H9 (cell line): ENCODE results near the gene KATNA1. TPM values are rescaled to one million over a fixed set of nuclear protein-coding genes. Genes with fewer than 3 reads are reported as not detected.

Experiments
- DNase-seq: peaks from one replicate; pipeline ENCODE4 v3.0.0-alpha.2; 2017
- H2AFZ ChIP-seq: one replicate; pipeline ENCODE4 v1.6.1; 2013; ENCODE audit warnings: mild to moderate bottlenecking, low read length, control low read depth, moderate library complexity
- H2AK5ac ChIP-seq: 2 replicates; pipeline ENCODE4 v1.6.1; 2013; ENCODE audit warnings: low read length, control low read depth, mixed read lengths; ENCODE audit not compliant: insufficient read length
- H2BK120ac ChIP-seq: one replicate; pipeline ENCODE4 v1.6.1; 2013; ENCODE audit warnings: low read depth, mild to moderate bottlenecking, low read length, control low read depth, inconsistent platforms; ENCODE audit not compliant: poor library complexity, severe bottlenecking
- H2BK12ac ChIP-seq: 2 replicates; pipeline ENCODE4 v1.6.1; 2013; ENCODE audit warnings: low read length, control low read depth, mixed read lengths, low read depth; ENCODE audit not compliant: insufficient read length
- H2BK15ac ChIP-seq: 2 replicates; pipeline ENCODE4 v1.6.1; 2013; ENCODE audit warnings: low read depth, low read length, control low read depth
- H2BK20ac ChIP-seq: one replicate; pipeline ENCODE4 v1.6.1; 2013; ENCODE audit warnings: low read depth, mild to moderate bottlenecking, low read length, control low read depth, inconsistent platforms; ENCODE audit not compliant: poor library complexity, severe bottlenecking
- H2BK5ac ChIP-seq: 2 replicates; pipeline ENCODE4 v1.6.1; 2013; ENCODE audit warnings: low read length, control low read depth, mixed read lengths; ENCODE audit not compliant: insufficient read length
- H3K14ac ChIP-seq: 2 replicates; pipeline ENCODE4 v1.6.1; 2013; ENCODE audit warnings: low read length, control low read depth; ENCODE audit not compliant: insufficient read depth
- H3K18ac ChIP-seq: 2 replicates; pipeline ENCODE4 v1.6.1; 2013; ENCODE audit warnings: low read depth, mild to moderate bottlenecking, mixed read lengths, low read length, control low read depth; ENCODE audit not compliant: insufficient read length
- H3K23ac ChIP-seq: 2 replicates; pipeline ENCODE4 v1.6.1; 2013; ENCODE audit warnings: low read length, control low read depth, mixed read lengths, low read depth; ENCODE audit not compliant: insufficient read length
- H3K23me2 ChIP-seq: 2 replicates; pipeline ENCODE4 v1.6.1; 2013; ENCODE audit warnings: low read depth, mild to moderate bottlenecking, mixed read lengths, low read length, control low read depth; ENCODE audit not compliant: insufficient read length, poor library complexity, severe bottlenecking
- H3K27ac ChIP-seq: 2 replicates; pipeline ENCODE4 v1.5.1; 2013; ENCODE audit warnings: low read length, control low read depth, mixed read lengths, low read depth; ENCODE audit not compliant: insufficient read length
- H3K27me3 ChIP-seq: 2 replicates; pipeline ENCODE4 v1.6.1; 2013; ENCODE audit warnings: low read length, control low read depth, inconsistent platforms; ENCODE audit not compliant: insufficient read depth
- H3K4ac ChIP-seq: 2 replicates; pipeline ENCODE4 v1.6.1; 2013; ENCODE audit warnings: low read depth, mild to moderate bottlenecking, control low read depth, inconsistent platforms, low read length, moderate library complexity
- H3K4me1 ChIP-seq: 2 replicates; pipeline ENCODE4 v1.6.1; 2013; ENCODE audit warnings: low read length, control low read depth, inconsistent platforms; ENCODE audit not compliant: insufficient read depth
- H3K4me2 ChIP-seq: 2 replicates; pipeline ENCODE4 v1.6.1; 2013; ENCODE audit warnings: low read length, control low read depth, mixed read lengths; ENCODE audit not compliant: insufficient read length, insufficient read depth
- H3K56ac ChIP-seq: 2 replicates; pipeline ENCODE4 v1.6.1; 2013; ENCODE audit warnings: low read depth, mild to moderate bottlenecking, mixed read lengths, low read length, control low read depth; ENCODE audit not compliant: insufficient read length
- H3K79me1 ChIP-seq: 2 replicates; pipeline ENCODE4 v1.6.1; 2013; ENCODE audit warnings: low read depth, mild to moderate bottlenecking, moderate library complexity, low read length, control low read depth, inconsistent platforms; ENCODE audit not compliant: insufficient read depth, poor library complexity, severe bottlenecking
- H3K79me2 ChIP-seq: 2 replicates; pipeline ENCODE4 v1.6.1; 2013; ENCODE audit warnings: low read length, control low read depth, inconsistent platforms; ENCODE audit not compliant: insufficient read depth
- H3K9ac ChIP-seq: 2 replicates; pipeline ENCODE4 v1.6.1; 2013; ENCODE audit warnings: low read length, control low read depth, mixed read lengths; ENCODE audit not compliant: insufficient read length; ENCODE audit errors: extremely low read depth
- H3K9me3 ChIP-seq: one replicate; pipeline ENCODE4 v1.6.1; 2013; ENCODE audit warnings: low read depth, low read length, inconsistent platforms; ENCODE audit not compliant: control insufficient read depth
- H3T11ph ChIP-seq: one replicate; pipeline ENCODE4 v1.6.1; 2013; ENCODE audit warnings: mild to moderate bottlenecking, low read length, control low read depth, inconsistent platforms
- H4K20me1 ChIP-seq: one replicate; pipeline ENCODE4 v1.6.1; 2013; ENCODE audit not compliant: control insufficient read depth, insufficient read length, insufficient read depth
- H4K5ac ChIP-seq: 2 replicates; pipeline ENCODE4 v1.6.1; 2013; ENCODE audit warnings: low read depth, mild to moderate bottlenecking, mixed read lengths, low read length, control low read depth; ENCODE audit not compliant: insufficient read length
- H4K8ac ChIP-seq: replicated peaks from 2 replicates; pipeline ENCODE4 v1.6.1; 2013; ENCODE audit warnings: low read length, control low read depth, mixed read lengths, low read depth; ENCODE audit not compliant: insufficient read length
- H4K91ac ChIP-seq: 2 replicates; pipeline ENCODE4 v1.6.1; 2013; ENCODE audit warnings: low read depth, mild to moderate bottlenecking, moderate library complexity, mixed read lengths, low read length, control low read depth; ENCODE audit not compliant: insufficient read length
- H3K27ac Mint-ChIP-seq, 3 experiments: 2 replicates in 2 of 3; 3 replicates in 1 of 3; pipeline ENCODE4 v1.8.0; 2020 to 2021; ENCODE audit warnings: mixed read lengths in 3 of 3, mild to moderate bottlenecking in 1 of 3, moderate library complexity in 1 of 3
- H3K27me3 Mint-ChIP-seq: 2 replicates; pipeline ENCODE4 v1.8.0; 2021; ENCODE audit warnings: low read depth, mild to moderate bottlenecking, moderate library complexity, mixed read lengths
- H3K36me3 Mint-ChIP-seq, 3 experiments: 2 replicates in 2 of 3; 3 replicates in 1 of 3; pipeline ENCODE4 v1.8.0; 2020 to 2021; ENCODE audit warnings: low read depth in 3 of 3, mixed read lengths in 3 of 3; ENCODE audit not compliant: insufficient read depth in 1 of 3
- H3K4me1 Mint-ChIP-seq, 2 experiments: 2 replicates each; pipeline ENCODE4 v1.8.0; 2020; ENCODE audit warnings: mixed read lengths in 2 of 2
- H3K4me3 Mint-ChIP-seq, 2 experiments: 2 replicates in 1 of 2; 3 replicates in 1 of 2; pipeline ENCODE4 v1.8.0; 2020 to 2021; ENCODE audit warnings: mild to moderate bottlenecking in 2 of 2, mixed read lengths in 2 of 2, moderate library complexity in 1 of 2
- H3K9me3 Mint-ChIP-seq, 2 experiments: 2 replicates in 1 of 2; 3 replicates in 1 of 2; pipeline ENCODE4 v1.8.0; 2020; ENCODE audit warnings: mild to moderate bottlenecking in 2 of 2, mixed read lengths in 2 of 2, moderate library complexity in 1 of 2
- whole genome bisulfite sequencing: extraction: QIAGEN DNeasy Blood & Tissue Kit; methylation state at CpG from one replicate; pipeline ENCODE4 v1.1.7; 2013; ENCODE audit warnings: missing lambda C conversion rate, low lambda C conversion rate, mixed read lengths; ENCODE audit not compliant: insufficient read length; ENCODE audit errors: extremely low coverage; 5-methylcytosine and 5-hydroxymethylcytosine counted together
- total RNA-seq: library from RNA; stranded (reverse); gene quantifications from 2 replicates; pipeline ENCODE4 v1.2.1, GENCODE V29; 2021
- TF ChIP-seq, protein P1 (sequence below): fragments of 200-600 bp; sonication (generic); conservative IDR thresholded peaks from 3 replicates; pipeline ENCODE4 v1.8.0; 2021; ENCODE audit warnings: antibody characterized with exemption, mild to moderate bottlenecking

Gene KATNA1
- total RNA-seq, 1 experiment from 2014 or later = 18.3 TPM

DNA sequence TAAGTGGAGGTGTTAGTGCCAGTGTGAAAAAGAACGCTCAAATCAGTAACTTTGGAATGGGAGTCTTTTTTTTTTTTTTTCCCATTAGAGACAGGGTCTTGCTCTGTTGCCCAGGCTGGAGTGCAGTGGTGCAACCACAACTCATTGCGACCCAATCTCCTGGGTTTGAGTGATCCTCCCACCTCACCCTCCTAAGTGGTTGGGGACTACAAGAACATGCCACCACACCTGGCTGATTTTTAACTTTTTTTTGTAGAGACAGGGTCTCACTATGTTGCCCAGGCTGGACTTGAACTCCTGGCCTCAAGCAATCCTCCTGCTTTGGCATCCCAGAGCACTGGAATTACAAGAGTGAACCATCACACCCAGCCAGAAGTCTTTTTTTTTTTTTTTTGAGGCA is 49.7 kb upstream of the KATNA1 start:
- TF ChIP-seq, protein P1, sequence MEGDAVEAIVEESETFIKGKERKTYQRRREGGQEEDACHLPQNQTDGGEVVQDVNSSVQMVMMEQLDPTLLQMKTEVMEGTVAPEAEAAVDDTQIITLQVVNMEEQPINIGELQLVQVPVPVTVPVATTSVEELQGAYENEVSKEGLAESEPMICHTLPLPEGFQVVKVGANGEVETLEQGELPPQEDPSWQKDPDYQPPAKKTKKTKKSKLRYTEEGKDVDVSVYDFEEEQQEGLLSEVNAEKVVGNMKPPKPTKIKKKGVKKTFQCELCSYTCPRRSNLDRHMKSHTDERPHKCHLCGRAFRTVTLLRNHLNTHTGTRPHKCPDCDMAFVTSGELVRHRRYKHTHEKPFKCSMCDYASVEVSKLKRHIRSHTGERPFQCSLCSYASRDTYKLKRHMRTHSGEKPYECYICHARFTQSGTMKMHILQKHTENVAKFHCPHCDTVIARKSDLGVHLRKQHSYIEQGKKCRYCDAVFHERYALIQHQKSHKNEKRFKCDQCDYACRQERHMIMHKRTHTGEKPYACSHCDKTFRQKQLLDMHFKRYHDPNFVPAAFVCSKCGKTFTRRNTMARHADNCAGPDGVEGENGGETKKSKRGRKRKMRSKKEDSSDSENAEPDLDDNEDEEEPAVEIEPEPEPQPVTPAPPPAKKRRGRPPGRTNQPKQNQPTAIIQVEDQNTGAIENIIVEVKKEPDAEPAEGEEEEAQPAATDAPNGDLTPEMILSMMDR = no peak
- H2AK5ac ChIP-seq = no peak overlapping the region
- peaks cover 11% of the 10 kb centered on the region; the same call in 1 of the 2 replicates for H3K79me2 ChIP-seq
- no peak overlapping the region for H2BK15ac ChIP-seq
- Mint-ChIP-seq H3K4me3 (no peak overlapping the region), H3K9me3 (no peaks in the 10 kb centered on the region), H3K4me1 (peaks cover 15 to 17% of the 10 kb centered on the region in 2 experiments), H3K36me3 (peaks cover 11 to 29% (median 21%) of the 10 kb centered on the region in 3 experiments; a peak in 6 of 7 replicates), H3K27ac (no peak overlapping the region), H3K27me3 (no peaks in the 10 kb centered on the region)
- no peaks in the 10 kb centered on the region; the same call in 1 of the 2 replicates for H3K4me1 ChIP-seq
- H2BK12ac ChIP-seq = no peak overlapping the region
- H2AFZ ChIP-seq = no peak overlapping the region
- H3K23ac ChIP-seq = no peak overlapping the region
- no peak overlapping the region for H2BK120ac ChIP-seq
- no peak overlapping the region for H3K18ac ChIP-seq
- no peaks in the 10 kb centered on the region for H3K27me3 ChIP-seq
- no peak overlapping the region for H4K5ac ChIP-seq
- no peaks in the 10 kb centered on the region for H3K23me2 ChIP-seq
- no peak overlapping the region for H3K4ac ChIP-seq
- no peaks in the 10 kb centered on the region for H4K20me1 ChIP-seq
- H3K9ac ChIP-seq = no peak overlapping the region
- no peak overlapping the region for H3K56ac ChIP-seq
- no peak overlapping the region for H3K4me2 ChIP-seq
- no peak overlapping the region for H2BK20ac ChIP-seq
- no peaks in the 10 kb centered on the region for H3K9me3 ChIP-seq
- no peak overlapping the region for H3K14ac ChIP-seq
- peaks cover 8% of the 10 kb centered on the region for H3K79me1 ChIP-seq
- no peak overlapping the region for H4K91ac ChIP-seq
- H4K8ac ChIP-seq = no peak overlapping the region
- no peak overlapping the region for H3T11ph ChIP-seq
- no CpG with 5 or more reads among the region's 2 CpGs for WGBS
- DNase-seq = no peak
- no peak overlapping the region for H3K27ac ChIP-seq
- no peak overlapping the region for H2BK5ac ChIP-seq
